Astrocyte (in vitro differentiated cells and primary cell): Measurements from ENCODE around the gene FCMR. TPM values are rescaled to one million over a fixed set of nuclear protein-coding genes. Genes with fewer than 3 reads are reported as not detected.

ENCODE experiments used
- DNase-seq: peaks from one replicate; pipeline ENCODE4 v3.0.0-alpha.2; 2010; ENCODE audit warnings: low read depth
- FAIRE-seq: peaks from 2 replicates; lab custom pipeline; 2011; peaks lifted over from hg19 to GRCh38; lab: Jason Lieb, UNC
- H2AFZ ChIP-seq: 2 replicates; pipeline ENCODE4 v1.6.0; 2012; ENCODE audit warnings: low read depth, low read length, inconsistent platforms
- H3K27ac ChIP-seq: 2 replicates; pipeline ENCODE4 v1.5.1; 2011; ENCODE audit warnings: low read depth, low read length, inconsistent platforms
- H3K27me3 ChIP-seq: 2 replicates; pipeline ENCODE4 v1.6.0; 2011; ENCODE audit warnings: low read length, inconsistent platforms; ENCODE audit not compliant: insufficient read depth
- H3K36me3 ChIP-seq: 2 replicates; pipeline ENCODE4 v1.5.1; 2011; ENCODE audit warnings: low read length, inconsistent platforms; ENCODE audit not compliant: insufficient read depth
- H3K4me1 ChIP-seq: 2 replicates; pipeline ENCODE4 v1.5.1; 2011; ENCODE audit warnings: low read length, inconsistent platforms; ENCODE audit not compliant: insufficient read depth
- H3K4me2 ChIP-seq: 2 replicates; pipeline ENCODE4 v1.6.0; 2012; ENCODE audit warnings: low read length, inconsistent platforms
- H3K4me3 ChIP-seq: 2 replicates; pipeline ENCODE4 v1.5.1; 2011; ENCODE audit warnings: low read depth, mild to moderate bottlenecking, low read length, inconsistent platforms; ENCODE audit not compliant: insufficient read depth
- H3K79me2 ChIP-seq: 2 replicates; pipeline ENCODE4 v1.6.0; 2012; ENCODE audit warnings: mild to moderate bottlenecking, low read length, inconsistent platforms; ENCODE audit not compliant: insufficient read depth
- H3K9ac ChIP-seq: 2 replicates; pipeline ENCODE4 v1.6.0; 2012; ENCODE audit warnings: mild to moderate bottlenecking, low read length, inconsistent platforms
- H3K9me3 ChIP-seq: 2 replicates; pipeline ENCODE4 v1.5.1; 2012; ENCODE audit warnings: low read depth, mild to moderate bottlenecking, low read length, inconsistent platforms; ENCODE audit not compliant: insufficient read depth
- H4K20me1 ChIP-seq: 2 replicates; pipeline ENCODE4 v1.6.0; 2012; ENCODE audit warnings: low read length, inconsistent platforms; ENCODE audit not compliant: insufficient read depth
- H3K27ac Mint-ChIP-seq: one replicate; pipeline ENCODE4 v1.8.0; 2021; ENCODE audit warnings: mild to moderate bottlenecking, mixed read lengths; ENCODE audit not compliant: unreplicated experiment
- H3K27me3 Mint-ChIP-seq: one replicate; pipeline ENCODE4 v1.8.0; 2021; ENCODE audit warnings: low read depth, mixed read lengths; ENCODE audit not compliant: unreplicated experiment
- H3K36me3 Mint-ChIP-seq: one replicate; pipeline ENCODE4 v1.8.0; 2021; ENCODE audit warnings: low read depth, mixed read lengths; ENCODE audit not compliant: unreplicated experiment
- H3K4me1 Mint-ChIP-seq: one replicate; pipeline ENCODE4 v1.8.0; 2021; ENCODE audit warnings: low read depth, mixed read lengths; ENCODE audit not compliant: unreplicated experiment
- H3K4me3 Mint-ChIP-seq: one replicate; pipeline ENCODE4 v1.8.0; 2021; ENCODE audit warnings: mild to moderate bottlenecking, moderate library complexity, mixed read lengths; ENCODE audit not compliant: unreplicated experiment
- H3K9me3 Mint-ChIP-seq: one replicate; pipeline ENCODE4 v1.8.0; 2021; ENCODE audit warnings: mild to moderate bottlenecking, mixed read lengths; ENCODE audit not compliant: unreplicated experiment
- EZH2 ChIP-seq: IDR thresholded peaks from 2 replicates; pipeline ENCODE4 v1.6.1; 2012; ENCODE audit warnings: mild to moderate bottlenecking, low read length, inconsistent platforms; ENCODE audit not compliant: insufficient read depth
- total RNA-seq: library from RNA; stranded (reverse); gene quantifications from 2 replicates; pipeline ENCODE4 v1.2.1, GENCODE V29; 2021
- TF ChIP-seq, protein P1 (sequence below): IDR thresholded peaks from 2 replicates; pipeline ENCODE4 v1.5.1; 2011; ENCODE audit warnings: low read depth, mild to moderate bottlenecking, inconsistent platforms, low read length, moderate library complexity; ENCODE audit not compliant: insufficient read depth

FCMR gene
- total RNA-seq, 1 donor from 2014 or later = 0.73 TPM

DNA sequence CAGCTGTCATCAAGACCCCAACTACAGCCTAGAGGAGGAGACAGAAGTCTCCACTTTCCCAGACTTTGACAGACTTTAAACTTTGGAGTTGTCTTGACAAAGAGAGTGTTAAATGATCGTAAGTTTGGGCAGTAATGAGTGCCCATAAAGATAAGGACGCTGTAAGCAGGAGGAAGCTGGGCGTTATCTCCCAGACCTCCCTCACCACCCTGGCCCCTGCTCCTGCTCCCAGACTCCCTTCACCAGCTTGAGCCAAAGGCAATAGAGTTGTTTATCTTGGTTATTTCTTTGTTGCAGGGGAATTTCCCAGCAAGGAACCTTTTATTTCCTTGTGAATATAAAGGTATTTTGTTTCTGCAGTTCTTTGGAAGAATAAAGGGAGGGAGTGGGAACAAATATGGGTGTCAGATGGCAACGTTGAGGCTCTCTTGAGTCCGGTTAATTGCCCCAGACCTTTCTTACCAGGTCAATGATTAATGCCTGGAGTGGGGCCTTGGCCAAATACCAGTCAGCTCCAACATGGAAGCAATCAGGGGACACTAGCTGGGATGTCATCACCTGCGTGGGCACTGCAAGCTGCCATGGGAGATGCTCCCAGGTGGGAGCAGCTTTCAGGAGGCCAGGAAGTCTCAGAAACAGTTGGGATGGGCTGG is 20.2 kb upstream of the FCMR start:
- FAIRE-seq (no peak), DNase-seq (no peak)

DNA sequence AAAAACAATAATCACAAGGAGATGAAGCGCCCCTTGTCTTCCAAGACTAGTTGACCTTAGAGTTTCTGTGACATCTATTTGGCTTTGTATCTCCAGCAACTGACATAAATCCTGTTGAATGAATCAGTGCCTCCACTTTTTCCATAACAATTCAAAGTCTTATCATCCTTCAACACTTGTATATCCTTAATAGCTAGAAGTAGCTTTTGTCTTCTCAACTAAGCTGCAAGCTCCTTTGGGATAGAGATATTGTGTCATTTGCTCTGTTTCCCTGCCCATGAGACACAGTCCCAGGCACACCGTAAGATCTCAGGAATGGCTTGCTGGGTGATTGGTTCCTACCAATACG is 18.8 kb upstream of the FCMR start:
- FAIRE-seq = no peak
- no peaks in the 10 kb centered on the region for H4K20me1 ChIP-seq
- TF ChIP-seq, protein P1, sequence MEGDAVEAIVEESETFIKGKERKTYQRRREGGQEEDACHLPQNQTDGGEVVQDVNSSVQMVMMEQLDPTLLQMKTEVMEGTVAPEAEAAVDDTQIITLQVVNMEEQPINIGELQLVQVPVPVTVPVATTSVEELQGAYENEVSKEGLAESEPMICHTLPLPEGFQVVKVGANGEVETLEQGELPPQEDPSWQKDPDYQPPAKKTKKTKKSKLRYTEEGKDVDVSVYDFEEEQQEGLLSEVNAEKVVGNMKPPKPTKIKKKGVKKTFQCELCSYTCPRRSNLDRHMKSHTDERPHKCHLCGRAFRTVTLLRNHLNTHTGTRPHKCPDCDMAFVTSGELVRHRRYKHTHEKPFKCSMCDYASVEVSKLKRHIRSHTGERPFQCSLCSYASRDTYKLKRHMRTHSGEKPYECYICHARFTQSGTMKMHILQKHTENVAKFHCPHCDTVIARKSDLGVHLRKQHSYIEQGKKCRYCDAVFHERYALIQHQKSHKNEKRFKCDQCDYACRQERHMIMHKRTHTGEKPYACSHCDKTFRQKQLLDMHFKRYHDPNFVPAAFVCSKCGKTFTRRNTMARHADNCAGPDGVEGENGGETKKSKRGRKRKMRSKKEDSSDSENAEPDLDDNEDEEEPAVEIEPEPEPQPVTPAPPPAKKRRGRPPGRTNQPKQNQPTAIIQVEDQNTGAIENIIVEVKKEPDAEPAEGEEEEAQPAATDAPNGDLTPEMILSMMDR = no peak
- TF ChIP-seq EZH2 = no peak
- H3K79me2 ChIP-seq = no peaks in the 10 kb centered on the region
- Mint-ChIP-seq H3K4me3 (no peak overlapping the region), H3K27ac (no peak overlapping the region), H3K27me3 (peaks cover 60% of the 10 kb centered on the region), H3K4me1 (no peaks in the 10 kb centered on the region), H3K9me3 (peaks cover 3% of the 10 kb centered on the region), H3K36me3 (no peaks in the 10 kb centered on the region)
- no peaks in the 10 kb centered on the region for H3K36me3 ChIP-seq
- H3K9ac ChIP-seq = no peak overlapping the region
- no peak overlapping the region for H2AFZ ChIP-seq
- H3K27ac ChIP-seq = no peak overlapping the region
- no peaks in the 10 kb centered on the region for H3K9me3 ChIP-seq
- peaks cover 17% of the 10 kb centered on the region for H3K27me3 ChIP-seq
- H3K4me2 ChIP-seq = no peak overlapping the region
- no peaks in the 10 kb centered on the region for H3K4me1 ChIP-seq
- H3K4me3 ChIP-seq = no peak overlapping the region
- no peak for DNase-seq

More for the DNA sequence above, 20.2 kb upstream of the FCMR start:
- no peak overlapping the region for H3K27ac ChIP-seq
- peaks cover 5% of the 10 kb centered on the region for H3K9me3 Mint-ChIP-seq
- H3K9ac ChIP-seq = no peak overlapping the region
- no peaks in the 10 kb centered on the region for H3K79me2 ChIP-seq
- no peak overlapping the region for H3K4me3 Mint-ChIP-seq
- H4K20me1 ChIP-seq = no peaks in the 10 kb centered on the region
- H3K4me2 ChIP-seq = no peak overlapping the region
- H3K4me1 Mint-ChIP-seq = no peaks in the 10 kb centered on the region
- TF ChIP-seq EZH2 = no peak
- TF ChIP-seq, protein P1 = no peak
- no peak overlapping the region for H3K27ac Mint-ChIP-seq
- no peaks in the 10 kb centered on the region for H3K36me3 ChIP-seq
- H3K9me3 ChIP-seq = no peaks in the 10 kb centered on the region
- H3K4me3 ChIP-seq = no peak overlapping the region
- H3K36me3 Mint-ChIP-seq = no peaks in the 10 kb centered on the region
- no peak overlapping the region for H2AFZ ChIP-seq
- H3K27me3 Mint-ChIP-seq = peaks cover 65% of the 10 kb centered on the region
- no peaks in the 10 kb centered on the region for H3K4me1 ChIP-seq
- H3K27me3 ChIP-seq = peaks cover 14% of the 10 kb centered on the region

DNA sequence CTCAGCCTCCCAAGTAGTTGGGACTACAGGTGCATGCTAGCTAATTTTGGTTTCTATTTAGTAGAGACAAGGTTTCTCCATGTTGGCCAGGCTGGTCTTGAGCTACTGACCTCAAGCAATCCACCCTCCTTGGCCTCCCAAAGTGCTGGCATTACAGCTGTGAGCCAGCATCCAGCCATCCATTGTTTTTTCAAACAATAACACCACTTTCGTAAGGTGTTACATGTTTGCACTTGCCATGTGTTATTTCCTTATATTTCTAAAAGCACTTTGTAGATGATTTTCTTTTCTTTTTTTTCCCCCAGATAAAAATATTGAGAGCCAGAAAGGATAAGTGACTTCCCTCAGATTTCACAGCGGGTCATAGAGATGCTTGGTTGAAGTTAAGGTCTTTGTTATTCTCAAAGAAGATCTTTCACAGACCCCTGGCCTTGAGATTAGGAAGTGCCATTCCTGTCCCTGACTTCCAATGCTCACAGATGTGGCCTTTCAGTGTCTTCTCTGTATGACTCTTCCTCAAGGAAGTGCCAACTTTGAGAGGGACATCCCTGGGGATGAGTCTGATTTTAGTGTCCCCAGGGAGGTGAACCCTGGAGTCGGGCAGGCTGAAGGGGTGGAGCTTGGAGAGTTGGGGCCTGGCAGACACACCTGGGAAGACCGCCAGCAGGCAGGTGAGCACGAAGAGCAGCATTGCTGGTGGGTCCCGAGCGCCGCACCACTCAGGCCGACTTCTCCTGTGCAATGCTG is 18.3 kb upstream of the FCMR start:
- Histone ChIP-seq H4K20me1 (no peaks in the 10 kb centered on the region), H2AFZ (no peak overlapping the region), H3K4me2 (no peak overlapping the region), H3K9ac (no peak overlapping the region), H3K9me3 (no peaks in the 10 kb centered on the region), H3K4me3 (no peak overlapping the region), H3K79me2 (no peaks in the 10 kb centered on the region), H3K4me1 (no peaks in the 10 kb centered on the region), H3K27me3 (peaks cover 12% of the 10 kb centered on the region), H3K27ac (no peak overlapping the region), H3K36me3 (no peaks in the 10 kb centered on the region)
- Mint-ChIP-seq H3K27me3 (peaks cover 55% of the 10 kb centered on the region), H3K4me1 (no peaks in the 10 kb centered on the region), H3K4me3 (no peak overlapping the region), H3K27ac (no peak overlapping the region), H3K36me3 (no peaks in the 10 kb centered on the region), H3K9me3 (peaks cover 1% of the 10 kb centered on the region)
- FAIRE-seq (no peak), DNase-seq (no peak)
- TF ChIP-seq EZH2 = no peak
- TF ChIP-seq, protein P1 = no peak
